Fibroblast of skin of back (primary cell): ENCODE data around the gene MTUS2.

ENCODE experiments used
- DNase-seq: peaks from one replicate; pipeline ENCODE4 v3.0.0-alpha.2; 2013

Gene MTUS2

GRCh38 chr13:29255567-29255966 lies 435.4 kb downstream of the MTUS2 start:
- DNase-seq, result no peak

- DNase-seq, result no peak
Observed at GRCh38 chr13:29260684-29261083, 440.5 kb downstream of the MTUS2 start.

GRCh38 chr13:29266261-29266660 lies 446.1 kb downstream of the MTUS2 start:
- no peak for DNase-seq

- DNase-seq, result no peak
Observed at GRCh38 chr13:29266756-29267733, 446.9 kb downstream of the MTUS2 start.

GRCh38 chr13:29270271-29270985 lies 450.3 kb downstream of the MTUS2 start:
- DNase-seq, result no peak

- DNase-seq, result no peak
Observed at GRCh38 chr13:29271606-29272005, 451.5 kb downstream of the MTUS2 start.

GRCh38 chr13:29279356-29280254 lies 459.5 kb downstream of the MTUS2 start:
- DNase-seq, result no peak

- no peak for DNase-seq
Observed at GRCh38 chr13:29281932-29282495, 461.9 kb downstream of the MTUS2 start.

- no peak for DNase-seq
Observed at GRCh38 chr13:29284726-29285125, 464.6 kb downstream of the MTUS2 start.

GRCh38 chr13:29287237-29287636 lies 467.1 kb downstream of the MTUS2 start:
- DNase-seq, result no peak

- no peak for DNase-seq
Observed at GRCh38 chr13:29292045-29292444, 471.9 kb downstream of the MTUS2 start.

- DNase-seq, result no peak
Observed at GRCh38 chr13:29294821-29295220, 474.7 kb downstream of the MTUS2 start.

- DNase-seq, result no peak
Observed at GRCh38 chr13:29301027-29301426, 480.9 kb downstream of the MTUS2 start.

GRCh38 chr13:29304148-29304547 lies 484.0 kb downstream of the MTUS2 start:
- DNase-seq, result no peak

- no peak for DNase-seq
Observed at GRCh38 chr13:29310806-29311205, 490.7 kb downstream of the MTUS2 start.

- DNase-seq, result no peak
Observed at GRCh38 chr13:29315847-29316246, 495.7 kb downstream of the MTUS2 start.

- no peak for DNase-seq
Observed at GRCh38 chr13:29317828-29318227, 497.7 kb downstream of the MTUS2 start.

- no peak for DNase-seq
Observed at GRCh38 chr13:29318741-29319140, 498.6 kb downstream of the MTUS2 start.

GRCh38 chr13:29319451-29319850 lies 499.3 kb downstream of the MTUS2 start:
- DNase-seq, result no peak

GRCh38 chr13:29323954-29324353 lies 503.8 kb downstream of the MTUS2 start:
- no peak for DNase-seq

GRCh38 chr13:29324601-29325000 lies 504.5 kb downstream of the MTUS2 start:
- DNase-seq, result no peak

- no peak for DNase-seq
Observed at GRCh38 chr13:29328501-29328900, 508.4 kb downstream of the MTUS2 start.
